HepG2 (cell line): ENCODE data around the gene FRK. TPM values are rescaled to one million over a fixed set of nuclear protein-coding genes. Genes with fewer than 3 reads are reported as not detected.

Experiments used
- CBFB ChIP-seq: sonication (generic); formaldehyde crosslinking; IDR thresholded peaks from 2 replicates; pipeline ENCODE4 v1.4.0; 2020; ENCODE audit warnings: missing genetic modification reagents
- EP300 ChIP-seq, 3 experiments: sonication (generic) in 1 of 3; formaldehyde crosslinking in 1 of 3; IDR thresholded peaks; 2 replicates each; pipeline versions ENCODE4 v1.5.1 to v1.6.1; 2011 to 2020; ENCODE audit warnings: low read depth in 2 of 3, low read length in 2 of 3, borderline replicate concordance in 1 of 3, improper control_type of control experiment in 1 of 3, mild to moderate bottlenecking in 1 of 3, missing genetic modification reagents in 1 of 3, moderate library complexity in 1 of 3
- HOXA3 ChIP-seq: sonication (generic); formaldehyde crosslinking; IDR thresholded peaks from 2 replicates; pipeline ENCODE4 v1.5.0; 2020; ENCODE audit warnings: missing genetic modification reagents
- HOXA9 ChIP-seq: sonication (generic); formaldehyde crosslinking; IDR thresholded peaks from 2 replicates; pipeline ENCODE4 v1.8.1; 2022; ENCODE audit warnings: missing genetic modification reagents, mild to moderate bottlenecking, moderate library complexity, borderline replicate concordance
- NAIF1 ChIP-seq: sonication (generic); formaldehyde crosslinking; IDR thresholded peaks from 2 replicates; pipeline ENCODE4 v1.5.0; 2020; ENCODE audit warnings: mild to moderate bottlenecking, missing genetic modification reagents, borderline replicate concordance
- NFYC ChIP-seq: IDR thresholded peaks from 2 replicates; pipeline ENCODE4 v1.6.1; 2016; ENCODE audit warnings: missing genetic modification reagents, missing compliant biosample characterization
- PHF5A ChIP-seq: IDR thresholded peaks from one replicate; pipeline ENCODE4 v1.6.1; 2018; ENCODE audit warnings: low read depth, missing genetic modification reagents; ENCODE audit not compliant: unreplicated experiment
- ZNF138 ChIP-seq: sonication (generic); formaldehyde crosslinking; IDR thresholded peaks from 2 replicates; pipeline ENCODE4 v1.5.0; 2020; ENCODE audit warnings: mild to moderate bottlenecking, low read depth, missing genetic modification reagents
- ZNF207 ChIP-seq: fragments of 450-650 bp; IDR thresholded peaks from 2 replicates; pipeline ENCODE4 v1.6.1; 2016; ENCODE audit warnings: antibody characterized with exemption, borderline replicate concordance
- ZNF451 ChIP-seq: sonication (generic); formaldehyde crosslinking; IDR thresholded peaks from 2 replicates; pipeline ENCODE4 v1.5.0; 2020; ENCODE audit warnings: mild to moderate bottlenecking, missing genetic modification reagents
- ZNF703 ChIP-seq: sonication (generic); formaldehyde crosslinking; IDR thresholded peaks from 2 replicates; pipeline ENCODE4 v1.5.1; 2020; ENCODE audit warnings: missing genetic modification reagents, mild to moderate bottlenecking, moderate library complexity, borderline replicate concordance
- ZNF713 ChIP-seq: sonication (generic); formaldehyde crosslinking; IDR thresholded peaks from 2 replicates; pipeline ENCODE4 v1.4.0; 2020; ENCODE audit warnings: mild to moderate bottlenecking, missing genetic modification reagents
- ZSCAN29 ChIP-seq: sonication (generic); formaldehyde crosslinking; conservative IDR thresholded peaks from 2 replicates; pipeline ENCODE4 v1.4.0; 2020; ENCODE audit warnings: mild to moderate bottlenecking, missing genetic modification reagents
- polyA plus RNA-seq, 8 experiments: library from polyadenylated mRNA; depleted of rRNA in 3 of 8; stranded (reverse) in 7 of 8; unstranded in 1 of 8; fragments of >200 nt; fragmentation: Illumina TruSeq in 4 of 8; extraction: Trizol in 4 of 8; gene quantifications; 2 replicates each; pipeline versions ENCODE4 v1.2.1 to v1.2.3, GENCODE V29; 2011 to 2016; ENCODE audit warnings: low read depth in 4 of 8, missing spikeins in 1 of 8, mixed read lengths in 1 of 8; ENCODE audit not compliant: insufficient read depth in 1 of 8
- total RNA-seq, 5 experiments: library from RNA; depleted of rRNA; stranded (reverse); fragments of >200 nt; fragmentation: Illumina TruSeq; extraction: Trizol; gene quantifications; 2 replicates each; pipeline ENCODE4 v1.2.3, GENCODE V29; 2016; ENCODE audit warnings: low read depth in 1 of 5
- TF ChIP-seq, protein P1 (sequence below): sonication (generic); formaldehyde crosslinking; IDR thresholded peaks from 2 replicates; pipeline ENCODE4 v1.8.0; 2022; ENCODE audit warnings: mild to moderate bottlenecking, missing genetic modification reagents
- TF ChIP-seq, protein P2 (sequence below): IDR thresholded peaks from 2 replicates; pipeline ENCODE4 v1.6.1; 2016; ENCODE audit warnings: low read depth, control low read depth
- TF ChIP-seq, protein P3 (sequence below): sonication (generic); formaldehyde crosslinking; IDR thresholded peaks from 2 replicates; pipeline ENCODE4 v1.5.0; 2020; ENCODE audit warnings: missing genetic modification reagents, mild to moderate bottlenecking, borderline replicate concordance
- TF ChIP-seq, protein P4 (sequence below), 2 experiments: fragments of 450-650 bp in 1 of 2; sonication (generic) in 1 of 2; formaldehyde crosslinking; IDR thresholded peaks; 2 replicates each; pipeline versions ENCODE4 v1.5.0 to v1.8.0; 2020 to 2022; ENCODE audit warnings: mild to moderate bottlenecking in 1 of 2, missing genetic modification reagents in 1 of 2
- TF ChIP-seq, protein P5 (sequence below): sonication (generic); formaldehyde crosslinking; IDR thresholded peaks from 2 replicates; pipeline ENCODE4 v1.4.0; 2020; ENCODE audit warnings: low read depth, missing genetic modification reagents

Gene FRK
- total and polyA plus RNA-seq, 2 of the 13 experiments (the other 11 are each of a cell fraction or from before 2014, with no cell fraction given) = 1.3 to 2.9 TPM

DNA sequence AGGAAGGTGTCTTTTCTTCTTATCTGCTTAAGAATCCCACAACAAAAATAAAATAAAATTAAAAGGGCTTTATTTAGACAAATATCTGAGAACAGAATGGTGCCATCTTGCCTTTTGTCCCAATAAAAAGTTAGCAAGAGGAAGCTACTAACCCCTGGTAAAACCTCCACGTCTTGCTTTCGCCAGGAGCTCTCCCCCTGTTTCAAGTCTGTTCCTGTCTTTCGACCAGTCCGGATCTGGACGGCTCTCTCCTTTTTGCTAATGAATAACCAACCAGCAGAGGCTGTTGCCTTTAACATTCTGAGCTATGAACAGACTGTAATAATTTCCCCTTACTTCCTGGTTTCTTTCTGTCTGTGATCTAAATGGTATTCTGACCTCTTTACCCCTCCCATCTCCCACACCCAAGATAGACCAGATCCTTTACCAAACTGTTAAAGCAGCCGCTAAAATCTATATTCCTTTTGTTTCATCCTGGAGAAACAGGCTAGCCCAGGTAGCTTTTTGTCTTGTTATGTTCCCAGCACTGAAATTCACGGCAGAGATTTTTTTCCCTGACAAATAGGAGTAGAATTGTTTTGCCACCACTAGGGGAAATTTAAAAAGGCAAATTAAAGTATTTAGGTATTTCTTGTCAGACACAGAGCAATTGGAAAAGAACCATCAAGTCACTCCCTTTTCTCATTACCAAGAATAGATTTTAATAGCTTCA lies at the start of gene FRK (continued):
- TF ChIP-seq, protein P1, sequence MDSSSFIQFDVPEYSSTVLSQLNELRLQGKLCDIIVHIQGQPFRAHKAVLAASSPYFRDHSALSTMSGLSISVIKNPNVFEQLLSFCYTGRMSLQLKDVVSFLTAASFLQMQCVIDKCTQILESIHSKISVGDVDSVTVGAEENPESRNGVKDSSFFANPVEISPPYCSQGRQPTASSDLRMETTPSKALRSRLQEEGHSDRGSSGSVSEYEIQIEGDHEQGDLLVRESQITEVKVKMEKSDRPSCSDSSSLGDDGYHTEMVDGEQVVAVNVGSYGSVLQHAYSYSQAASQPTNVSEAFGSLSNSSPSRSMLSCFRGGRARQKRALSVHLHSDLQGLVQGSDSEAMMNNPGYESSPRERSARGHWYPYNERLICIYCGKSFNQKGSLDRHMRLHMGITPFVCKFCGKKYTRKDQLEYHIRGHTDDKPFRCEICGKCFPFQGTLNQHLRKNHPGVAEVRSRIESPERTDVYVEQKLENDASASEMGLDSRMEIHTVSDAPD (CRISPR knock-in tag) = no peak; the same call in 1 of the 2 replicates
- TF ChIP-seq PHF5A (CRISPR knock-in tag) (no peak), NFYC (CRISPR knock-in tag) (0 out of 2 replicates have a peak, but pooled peaks have one; percentile 7), ZNF703 (no peak; the same call in 1 of the 2 replicates), ZNF451 (CRISPR knock-in tag) (no peak), HOXA9 (CRISPR knock-in tag) (no peak), ZNF138 (no peak), ZSCAN29 (CRISPR knock-in tag) (no peak), EP300 (IDR thresholded peaks at IDR 0.05; ENCODE audit: low read depth in 2 of 2, low read length in 2 of 2) (0 out of 4 replicates have a peak, but pooled peaks of 1 of the 2 experiments have one; percentile 34), EP300 (CRISPR knock-in tag; IDR thresholded peaks at IDR 0.05; ENCODE audit: borderline replicate concordance) (no peak), CBFB (CRISPR knock-in tag) (no peak), HOXA3 (peak; percentile 26), ZNF713 (CRISPR knock-in tag) (no peak), ZNF207 (no peak), NAIF1 (CRISPR knock-in tag) (no peak)
- TF ChIP-seq, protein P2, sequence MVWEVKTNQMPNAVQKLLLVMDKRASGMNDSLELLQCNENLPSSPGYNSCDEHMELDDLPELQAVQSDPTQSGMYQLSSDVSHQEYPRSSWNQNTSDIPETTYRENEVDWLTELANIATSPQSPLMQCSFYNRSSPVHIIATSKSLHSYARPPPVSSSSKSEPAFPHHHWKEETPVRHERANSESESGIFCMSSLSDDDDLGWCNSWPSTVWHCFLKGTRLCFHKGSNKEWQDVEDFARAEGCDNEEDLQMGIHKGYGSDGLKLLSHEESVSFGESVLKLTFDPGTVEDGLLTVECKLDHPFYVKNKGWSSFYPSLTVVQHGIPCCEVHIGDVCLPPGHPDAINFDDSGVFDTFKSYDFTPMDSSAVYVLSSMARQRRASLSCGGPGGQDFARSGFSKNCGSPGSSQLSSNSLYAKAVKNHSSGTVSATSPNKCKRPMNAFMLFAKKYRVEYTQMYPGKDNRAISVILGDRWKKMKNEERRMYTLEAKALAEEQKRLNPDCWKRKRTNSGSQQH (CRISPR knock-in tag) = no peak
- TF ChIP-seq, protein P3, sequence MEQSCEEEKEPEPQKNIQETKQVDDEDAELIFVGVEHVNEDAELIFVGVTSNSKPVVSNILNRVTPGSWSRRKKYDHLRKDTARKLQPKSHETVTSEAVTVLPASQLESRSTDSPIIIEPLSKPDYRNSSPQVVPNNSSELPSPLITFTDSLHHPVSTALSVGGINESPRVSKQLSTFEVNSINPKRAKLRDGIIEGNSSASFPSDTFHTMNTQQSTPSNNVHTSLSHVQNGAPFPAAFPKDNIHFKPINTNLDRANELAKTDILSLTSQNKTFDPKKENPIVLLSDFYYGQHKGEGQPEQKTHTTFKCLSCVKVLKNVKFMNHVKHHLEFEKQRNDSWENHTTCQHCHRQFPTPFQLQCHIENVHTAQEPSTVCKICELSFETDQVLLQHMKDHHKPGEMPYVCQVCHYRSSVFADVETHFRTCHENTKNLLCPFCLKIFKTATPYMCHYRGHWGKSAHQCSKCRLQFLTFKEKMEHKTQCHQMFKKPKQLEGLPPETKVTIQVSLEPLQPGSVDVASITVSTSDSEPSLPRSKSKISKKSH = no peak
- TF ChIP-seq, protein P4, sequence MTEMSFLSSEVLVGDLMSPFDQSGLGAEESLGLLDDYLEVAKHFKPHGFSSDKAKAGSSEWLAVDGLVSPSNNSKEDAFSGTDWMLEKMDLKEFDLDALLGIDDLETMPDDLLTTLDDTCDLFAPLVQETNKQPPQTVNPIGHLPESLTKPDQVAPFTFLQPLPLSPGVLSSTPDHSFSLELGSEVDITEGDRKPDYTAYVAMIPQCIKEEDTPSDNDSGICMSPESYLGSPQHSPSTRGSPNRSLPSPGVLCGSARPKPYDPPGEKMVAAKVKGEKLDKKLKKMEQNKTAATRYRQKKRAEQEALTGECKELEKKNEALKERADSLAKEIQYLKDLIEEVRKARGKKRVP (CRISPR knock-in tag; IDR thresholded peaks at IDR 0.05) = no peak
- TF ChIP-seq, protein P5, sequence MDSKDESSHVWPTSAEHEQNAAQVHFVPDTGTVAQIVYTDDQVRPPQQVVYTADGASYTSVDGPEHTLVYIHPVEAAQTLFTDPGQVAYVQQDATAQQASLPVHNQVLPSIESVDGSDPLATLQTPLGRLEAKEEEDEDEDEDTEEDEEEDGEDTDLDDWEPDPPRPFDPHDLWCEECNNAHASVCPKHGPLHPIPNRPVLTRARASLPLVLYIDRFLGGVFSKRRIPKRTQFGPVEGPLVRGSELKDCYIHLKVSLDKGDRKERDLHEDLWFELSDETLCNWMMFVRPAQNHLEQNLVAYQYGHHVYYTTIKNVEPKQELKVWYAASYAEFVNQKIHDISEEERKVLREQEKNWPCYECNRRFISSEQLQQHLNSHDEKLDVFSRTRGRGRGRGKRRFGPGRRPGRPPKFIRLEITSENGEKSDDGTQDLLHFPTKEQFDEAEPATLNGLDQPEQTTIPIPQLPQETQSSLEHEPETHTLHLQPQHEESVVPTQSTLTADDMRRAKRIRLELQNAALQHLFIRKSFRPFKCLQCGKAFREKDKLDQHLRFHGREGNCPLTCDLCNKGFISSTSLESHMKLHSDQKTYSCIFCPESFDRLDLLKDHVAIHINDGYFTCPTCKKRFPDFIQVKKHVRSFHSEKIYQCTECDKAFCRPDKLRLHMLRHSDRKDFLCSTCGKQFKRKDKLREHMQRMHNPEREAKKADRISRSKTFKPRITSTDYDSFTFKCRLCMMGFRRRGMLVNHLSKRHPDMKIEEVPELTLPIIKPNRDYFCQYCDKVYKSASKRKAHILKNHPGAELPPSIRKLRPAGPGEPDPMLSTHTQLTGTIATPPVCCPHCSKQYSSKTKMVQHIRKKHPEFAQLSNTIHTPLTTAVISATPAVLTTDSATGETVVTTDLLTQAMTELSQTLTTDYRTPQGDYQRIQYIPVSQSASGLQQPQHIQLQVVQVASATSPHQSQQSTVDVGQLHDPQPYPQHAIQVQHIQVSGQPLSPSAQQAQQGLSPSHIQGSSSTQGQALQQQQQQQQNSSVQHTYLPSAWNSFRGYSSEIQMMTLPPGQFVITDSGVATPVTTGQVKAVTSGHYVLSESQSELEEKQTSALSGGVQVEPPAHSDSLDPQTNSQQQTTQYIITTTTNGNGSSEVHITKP (CRISPR knock-in tag) = peak; percentile 93
